ENCODE results near the gene GRPEL1.

DNA sequence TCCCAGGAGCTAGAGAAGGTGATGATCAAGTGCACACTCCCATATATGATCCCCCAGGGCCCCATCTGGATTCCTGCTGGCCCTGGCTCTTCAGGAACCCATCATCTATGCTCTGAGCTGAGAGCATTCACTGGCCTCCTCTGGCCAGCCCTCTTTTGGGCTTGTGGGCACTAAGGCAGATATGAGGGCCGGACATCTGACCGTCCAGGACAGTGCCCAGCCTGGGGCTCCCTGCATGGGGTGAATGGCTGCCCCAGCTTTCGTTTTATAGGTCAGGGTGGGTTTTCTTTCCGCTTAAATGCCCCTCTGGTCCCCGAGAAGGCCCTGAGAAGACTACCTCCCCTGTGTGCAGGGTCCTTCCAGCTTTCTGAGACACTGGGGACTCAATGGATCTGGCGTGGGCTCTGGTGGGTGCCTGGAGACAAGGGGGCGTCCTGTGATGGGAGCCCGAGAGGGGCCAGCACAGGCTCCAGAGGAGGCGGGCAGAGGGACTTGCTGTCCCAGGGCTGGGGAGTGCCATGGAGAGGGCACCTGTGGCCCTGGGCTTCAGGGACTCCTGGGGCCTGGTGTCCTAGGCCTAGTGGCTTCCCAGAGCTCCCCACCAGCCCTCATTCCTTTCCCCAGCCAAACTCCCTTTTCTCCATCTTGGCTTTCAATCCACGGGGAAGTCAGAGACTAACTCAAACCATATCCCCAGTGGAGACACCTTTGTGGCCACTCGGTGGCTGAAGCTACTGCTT lies 39.5 kb upstream of the GRPEL1 start:
- no peak for TF ChIP-seq FOXK1 (CRISPR knock-in tag; IDR thresholded peaks at IDR 0.05; ENCODE audit: borderline replicate concordance)
- TF ChIP-seq RAD51 (IDR thresholded peaks at IDR 0.05; ENCODE audit: borderline replicate concordance, low read depth) = no peak
- TF ChIP-seq, protein P1, sequence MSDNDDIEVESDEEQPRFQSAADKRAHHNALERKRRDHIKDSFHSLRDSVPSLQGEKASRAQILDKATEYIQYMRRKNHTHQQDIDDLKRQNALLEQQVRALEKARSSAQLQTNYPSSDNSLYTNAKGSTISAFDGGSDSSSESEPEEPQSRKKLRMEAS (CRISPR knock-in tag; IDR thresholded peaks at IDR 0.05) = no peak
- TF ChIP-seq, protein P2, sequence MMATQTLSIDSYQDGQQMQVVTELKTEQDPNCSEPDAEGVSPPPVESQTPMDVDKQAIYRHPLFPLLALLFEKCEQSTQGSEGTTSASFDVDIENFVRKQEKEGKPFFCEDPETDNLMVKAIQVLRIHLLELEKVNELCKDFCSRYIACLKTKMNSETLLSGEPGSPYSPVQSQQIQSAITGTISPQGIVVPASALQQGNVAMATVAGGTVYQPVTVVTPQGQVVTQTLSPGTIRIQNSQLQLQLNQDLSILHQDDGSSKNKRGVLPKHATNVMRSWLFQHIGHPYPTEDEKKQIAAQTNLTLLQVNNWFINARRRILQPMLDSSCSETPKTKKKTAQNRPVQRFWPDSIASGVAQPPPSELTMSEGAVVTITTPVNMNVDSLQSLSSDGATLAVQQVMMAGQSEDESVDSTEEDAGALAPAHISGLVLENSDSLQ (IDR thresholded peaks at IDR 0.05) = no peak
- no peak for TF ChIP-seq SP1 (CRISPR knock-in tag; IDR thresholded peaks at IDR 0.05)
- TF ChIP-seq ARID2 (IDR thresholded peaks at IDR 0.05) = no peak
- no peak for TF ChIP-seq ZNF695 (CRISPR knock-in tag; IDR thresholded peaks at IDR 0.05)

Data from K562 (cell line).